ENCODE data around the gene SORCS2.

DNA sequence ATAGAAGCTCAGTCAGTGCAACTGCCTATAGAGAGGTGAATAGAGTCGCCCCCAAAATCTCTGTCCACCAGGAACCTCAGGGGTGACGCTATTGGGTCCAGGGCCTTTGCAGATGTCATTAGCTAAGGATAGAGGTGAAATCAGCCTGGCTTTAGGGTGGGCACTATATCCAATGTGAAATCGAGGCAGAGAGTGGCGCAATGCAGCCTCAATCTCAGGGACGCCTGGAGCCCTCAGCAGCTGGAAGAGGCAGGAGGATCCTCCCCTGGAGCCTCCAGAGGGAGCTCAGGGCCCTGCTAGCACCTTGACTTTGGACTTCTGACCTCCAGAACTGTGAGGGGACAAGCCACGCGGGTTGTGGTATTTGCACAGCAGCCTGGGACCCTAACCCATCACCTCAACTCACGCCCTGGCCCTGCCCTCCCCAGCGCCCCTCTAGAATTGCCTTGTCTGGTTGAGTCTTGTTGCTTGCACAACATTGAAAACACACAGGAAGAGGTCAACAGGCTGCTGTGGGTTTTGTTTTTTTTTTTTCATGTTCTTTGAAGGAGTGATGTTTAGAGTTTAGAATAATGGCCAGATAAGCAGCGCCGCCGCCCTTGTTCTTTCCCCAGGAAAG, 331.8 kb downstream of the SORCS2 start:
- TF ChIP-seq, protein P1, sequence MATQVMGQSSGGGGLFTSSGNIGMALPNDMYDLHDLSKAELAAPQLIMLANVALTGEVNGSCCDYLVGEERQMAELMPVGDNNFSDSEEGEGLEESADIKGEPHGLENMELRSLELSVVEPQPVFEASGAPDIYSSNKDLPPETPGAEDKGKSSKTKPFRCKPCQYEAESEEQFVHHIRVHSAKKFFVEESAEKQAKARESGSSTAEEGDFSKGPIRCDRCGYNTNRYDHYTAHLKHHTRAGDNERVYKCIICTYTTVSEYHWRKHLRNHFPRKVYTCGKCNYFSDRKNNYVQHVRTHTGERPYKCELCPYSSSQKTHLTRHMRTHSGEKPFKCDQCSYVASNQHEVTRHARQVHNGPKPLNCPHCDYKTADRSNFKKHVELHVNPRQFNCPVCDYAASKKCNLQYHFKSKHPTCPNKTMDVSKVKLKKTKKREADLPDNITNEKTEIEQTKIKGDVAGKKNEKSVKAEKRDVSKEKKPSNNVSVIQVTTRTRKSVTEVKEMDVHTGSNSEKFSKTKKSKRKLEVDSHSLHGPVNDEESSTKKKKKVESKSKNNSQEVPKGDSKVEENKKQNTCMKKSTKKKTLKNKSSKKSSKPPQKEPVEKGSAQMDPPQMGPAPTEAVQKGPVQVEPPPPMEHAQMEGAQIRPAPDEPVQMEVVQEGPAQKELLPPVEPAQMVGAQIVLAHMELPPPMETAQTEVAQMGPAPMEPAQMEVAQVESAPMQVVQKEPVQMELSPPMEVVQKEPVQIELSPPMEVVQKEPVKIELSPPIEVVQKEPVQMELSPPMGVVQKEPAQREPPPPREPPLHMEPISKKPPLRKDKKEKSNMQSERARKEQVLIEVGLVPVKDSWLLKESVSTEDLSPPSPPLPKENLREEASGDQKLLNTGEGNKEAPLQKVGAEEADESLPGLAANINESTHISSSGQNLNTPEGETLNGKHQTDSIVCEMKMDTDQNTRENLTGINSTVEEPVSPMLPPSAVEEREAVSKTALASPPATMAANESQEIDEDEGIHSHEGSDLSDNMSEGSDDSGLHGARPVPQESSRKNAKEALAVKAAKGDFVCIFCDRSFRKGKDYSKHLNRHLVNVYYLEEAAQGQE (IDR thresholded peaks at IDR 0.05; ENCODE audit: low read depth), result no peak
- TF ChIP-seq, protein P2, sequence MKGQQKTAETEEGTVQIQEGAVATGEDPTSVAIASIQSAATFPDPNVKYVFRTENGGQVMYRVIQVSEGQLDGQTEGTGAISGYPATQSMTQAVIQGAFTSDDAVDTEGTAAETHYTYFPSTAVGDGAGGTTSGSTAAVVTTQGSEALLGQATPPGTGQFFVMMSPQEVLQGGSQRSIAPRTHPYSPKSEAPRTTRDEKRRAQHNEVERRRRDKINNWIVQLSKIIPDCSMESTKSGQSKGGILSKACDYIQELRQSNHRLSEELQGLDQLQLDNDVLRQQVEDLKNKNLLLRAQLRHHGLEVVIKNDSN (IDR thresholded peaks at IDR 0.05), result no peak
- TF ChIP-seq TEAD4 (IDR thresholded peaks at IDR 0.05) (no peak), NFIC (IDR thresholded peaks at IDR 0.05) (no peak)

Data from Ishikawa (cell line).